B cell (primary cell): ENCODE data around the gene NIPBL.

Experiments
- EZH2 ChIP-seq: IDR thresholded peaks from 2 replicates; pipeline ENCODE4 v1.6.1; 2012; ENCODE audit warnings: borderline replicate concordance, low read depth, mild to moderate bottlenecking, moderate library complexity, low read length; ENCODE audit not compliant: insufficient read depth, poor library complexity, severe bottlenecking
- TF ChIP-seq, protein P1 (sequence below): fragments of 200-600 bp; IDR thresholded peaks from one replicate; pipeline ENCODE4 v1.8.0; 2022; ENCODE audit warnings: antibody characterized with exemption, mild to moderate bottlenecking

- TF ChIP-seq, protein P1, sequence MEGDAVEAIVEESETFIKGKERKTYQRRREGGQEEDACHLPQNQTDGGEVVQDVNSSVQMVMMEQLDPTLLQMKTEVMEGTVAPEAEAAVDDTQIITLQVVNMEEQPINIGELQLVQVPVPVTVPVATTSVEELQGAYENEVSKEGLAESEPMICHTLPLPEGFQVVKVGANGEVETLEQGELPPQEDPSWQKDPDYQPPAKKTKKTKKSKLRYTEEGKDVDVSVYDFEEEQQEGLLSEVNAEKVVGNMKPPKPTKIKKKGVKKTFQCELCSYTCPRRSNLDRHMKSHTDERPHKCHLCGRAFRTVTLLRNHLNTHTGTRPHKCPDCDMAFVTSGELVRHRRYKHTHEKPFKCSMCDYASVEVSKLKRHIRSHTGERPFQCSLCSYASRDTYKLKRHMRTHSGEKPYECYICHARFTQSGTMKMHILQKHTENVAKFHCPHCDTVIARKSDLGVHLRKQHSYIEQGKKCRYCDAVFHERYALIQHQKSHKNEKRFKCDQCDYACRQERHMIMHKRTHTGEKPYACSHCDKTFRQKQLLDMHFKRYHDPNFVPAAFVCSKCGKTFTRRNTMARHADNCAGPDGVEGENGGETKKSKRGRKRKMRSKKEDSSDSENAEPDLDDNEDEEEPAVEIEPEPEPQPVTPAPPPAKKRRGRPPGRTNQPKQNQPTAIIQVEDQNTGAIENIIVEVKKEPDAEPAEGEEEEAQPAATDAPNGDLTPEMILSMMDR, result no peak
- TF ChIP-seq EZH2, result no peak
Observed at GRCh38 chr5:36985387-36985786, 108.8 kb downstream of the NIPBL start.
